HEK293 (cell line): ENCODE results near the gene ZCCHC8.

ENCODE experiments used
- EGR2 ChIP-seq: fragments of 450-650 bp; formaldehyde crosslinking; IDR thresholded peaks from 2 replicates; pipeline ENCODE4 v1.5.1; 2016; ENCODE audit warnings: low read depth, missing biosample characterization, missing genetic modification characterization
- GFI1B ChIP-seq: fragments of 450-650 bp; formaldehyde crosslinking; IDR thresholded peaks from 2 replicates; pipeline ENCODE4 v1.5.1; 2016; ENCODE audit warnings: missing biosample characterization, missing genetic modification characterization
- RBAK ChIP-seq: fragments of 450-650 bp; formaldehyde crosslinking; IDR thresholded peaks from 2 replicates; pipeline ENCODE4 v1.5.1; 2016; ENCODE audit warnings: missing biosample characterization, missing genetic modification characterization
- SALL2 ChIP-seq: fragments of 450-650 bp; formaldehyde crosslinking; IDR thresholded peaks from 2 replicates; pipeline ENCODE4 v1.5.0; 2017; ENCODE audit warnings: missing biosample characterization, mild to moderate bottlenecking, missing genetic modification characterization, borderline replicate concordance
- SETDB1 ChIP-seq: IDR thresholded peaks from one replicate; pipeline ENCODE4 v1.6.1; 2017; ENCODE audit warnings: mild to moderate bottlenecking, low read length, moderate library complexity, mixed read lengths; ENCODE audit not compliant: insufficient read length
- ZBTB21 ChIP-seq: fragments of 450-650 bp; formaldehyde crosslinking; IDR thresholded peaks from 2 replicates; pipeline ENCODE4 v1.5.1; 2017; ENCODE audit warnings: missing biosample characterization, missing genetic modification characterization
- ZFHX2 ChIP-seq: fragments of 450-650 bp; formaldehyde crosslinking; conservative IDR thresholded peaks from 2 replicates; pipeline ENCODE4 v1.5.1; 2016; ENCODE audit warnings: missing biosample characterization, missing genetic modification characterization
- ZFP37 ChIP-seq: fragments of 450-650 bp; formaldehyde crosslinking; IDR thresholded peaks from 2 replicates; pipeline ENCODE4 v1.5.1; 2016; ENCODE audit warnings: missing biosample characterization, missing genetic modification characterization
- ZNF112 ChIP-seq: fragments of 450-650 bp; formaldehyde crosslinking; IDR thresholded peaks from 2 replicates; pipeline ENCODE4 v1.5.0; 2017; ENCODE audit warnings: missing biosample characterization, missing genetic modification characterization
- ZNF184 ChIP-seq: fragments of 450-650 bp; IDR thresholded peaks from 2 replicates; pipeline ENCODE4 v1.5.1; 2018; ENCODE audit warnings: missing biosample characterization, mild to moderate bottlenecking, missing genetic modification characterization
- ZNF341 ChIP-seq: fragments of 450-650 bp; formaldehyde crosslinking; IDR thresholded peaks from 2 replicates; pipeline ENCODE4; 2016; ENCODE audit warnings: low read depth, missing biosample characterization, missing genetic modification characterization
- ZNF571 ChIP-seq: fragments of 450-650 bp; formaldehyde crosslinking; IDR thresholded peaks from 2 replicates; pipeline ENCODE4 v1.5.0; 2017; ENCODE audit warnings: missing biosample characterization, missing genetic modification characterization
- ZNF596 ChIP-seq: fragments of 450-650 bp; IDR thresholded peaks from 2 replicates; pipeline ENCODE4 v1.5.0; 2018; ENCODE audit warnings: missing biosample characterization, mild to moderate bottlenecking, missing genetic modification characterization, moderate library complexity
- ZNF600 ChIP-seq: fragments of 450-650 bp; formaldehyde crosslinking; IDR thresholded peaks from 2 replicates; pipeline ENCODE4 v1.5.1; 2016; ENCODE audit warnings: missing biosample characterization, missing genetic modification characterization
- ZNF610 ChIP-seq: fragments of 450-650 bp; formaldehyde crosslinking; IDR thresholded peaks from 2 replicates; pipeline ENCODE4 v1.5.1; 2016; ENCODE audit warnings: missing biosample characterization, missing genetic modification characterization, borderline replicate concordance
- ZNF654 ChIP-seq: fragments of 450-650 bp; formaldehyde crosslinking; IDR thresholded peaks from 2 replicates; pipeline ENCODE4 v1.5.1; 2016; ENCODE audit warnings: low read depth, missing biosample characterization, missing genetic modification characterization
- ZNF777 ChIP-seq: fragments of 450-650 bp; formaldehyde crosslinking; IDR thresholded peaks from 2 replicates; pipeline ENCODE4 v1.5.1; 2017; ENCODE audit warnings: missing biosample characterization, missing genetic modification characterization, borderline replicate concordance
- ZNF837 ChIP-seq: fragments of 450-650 bp; formaldehyde crosslinking; IDR thresholded peaks from 2 replicates; pipeline ENCODE4 v1.5.1; 2016; ENCODE audit warnings: missing biosample characterization, missing genetic modification characterization
- TF ChIP-seq, protein P1 (sequence below): fragments of 450-650 bp; formaldehyde crosslinking; conservative IDR thresholded peaks from 2 replicates; pipeline ENCODE4 v1.5.1; 2016; ENCODE audit warnings: low read depth, missing biosample characterization, missing genetic modification characterization
- TF ChIP-seq, protein P2 (sequence below): sonication (generic); formaldehyde crosslinking; IDR thresholded peaks from 2 replicates; pipeline ENCODE4 v1.8.1; 2022; ENCODE audit warnings: mild to moderate bottlenecking, moderate library complexity, missing genetic modification reagents
- TF ChIP-seq, protein P3 (sequence below): fragments of 450-650 bp; formaldehyde crosslinking; IDR thresholded peaks from 2 replicates; pipeline ENCODE4 v1.5.1; 2016; ENCODE audit warnings: missing biosample characterization, missing genetic modification characterization
- TF ChIP-seq, protein P4 (sequence below): fragments of 450-650 bp; formaldehyde crosslinking; IDR thresholded peaks from 2 replicates; pipeline ENCODE4 v1.5.1; 2016; ENCODE audit warnings: missing biosample characterization, missing genetic modification characterization
- TF ChIP-seq, protein P5 (sequence below): fragments of 450-650 bp; formaldehyde crosslinking; IDR thresholded peaks from 2 replicates; pipeline ENCODE4 v1.5.1; 2016; ENCODE audit warnings: missing biosample characterization, missing genetic modification characterization
- TF ChIP-seq, protein P6 (sequence below): fragments of 450-650 bp; formaldehyde crosslinking; IDR thresholded peaks from 2 replicates; pipeline ENCODE4 v1.5.1; 2016; ENCODE audit warnings: missing biosample characterization, missing genetic modification characterization, borderline replicate concordance

Gene ZCCHC8

DNA sequence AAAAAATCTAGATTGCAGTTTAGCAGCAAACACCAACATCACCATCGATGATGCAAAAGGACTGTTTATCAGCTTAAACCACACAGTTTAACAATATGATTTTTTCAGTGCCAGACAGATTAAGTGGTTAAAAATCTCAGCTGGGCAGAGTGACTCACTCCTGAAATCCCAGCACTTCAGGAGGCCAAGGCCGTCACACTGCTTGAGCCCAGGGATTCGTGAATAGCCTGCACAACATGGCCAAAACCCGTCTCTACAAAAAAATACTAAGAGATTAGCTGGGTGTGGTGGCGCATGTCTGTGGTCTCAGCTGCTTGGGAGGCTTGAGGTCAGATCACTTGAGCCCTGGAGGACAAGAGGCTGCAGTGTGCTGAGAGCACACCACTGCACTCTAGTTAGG, 17.1 kb upstream of the ZCCHC8 start (continued):
- TF ChIP-seq, protein P1, sequence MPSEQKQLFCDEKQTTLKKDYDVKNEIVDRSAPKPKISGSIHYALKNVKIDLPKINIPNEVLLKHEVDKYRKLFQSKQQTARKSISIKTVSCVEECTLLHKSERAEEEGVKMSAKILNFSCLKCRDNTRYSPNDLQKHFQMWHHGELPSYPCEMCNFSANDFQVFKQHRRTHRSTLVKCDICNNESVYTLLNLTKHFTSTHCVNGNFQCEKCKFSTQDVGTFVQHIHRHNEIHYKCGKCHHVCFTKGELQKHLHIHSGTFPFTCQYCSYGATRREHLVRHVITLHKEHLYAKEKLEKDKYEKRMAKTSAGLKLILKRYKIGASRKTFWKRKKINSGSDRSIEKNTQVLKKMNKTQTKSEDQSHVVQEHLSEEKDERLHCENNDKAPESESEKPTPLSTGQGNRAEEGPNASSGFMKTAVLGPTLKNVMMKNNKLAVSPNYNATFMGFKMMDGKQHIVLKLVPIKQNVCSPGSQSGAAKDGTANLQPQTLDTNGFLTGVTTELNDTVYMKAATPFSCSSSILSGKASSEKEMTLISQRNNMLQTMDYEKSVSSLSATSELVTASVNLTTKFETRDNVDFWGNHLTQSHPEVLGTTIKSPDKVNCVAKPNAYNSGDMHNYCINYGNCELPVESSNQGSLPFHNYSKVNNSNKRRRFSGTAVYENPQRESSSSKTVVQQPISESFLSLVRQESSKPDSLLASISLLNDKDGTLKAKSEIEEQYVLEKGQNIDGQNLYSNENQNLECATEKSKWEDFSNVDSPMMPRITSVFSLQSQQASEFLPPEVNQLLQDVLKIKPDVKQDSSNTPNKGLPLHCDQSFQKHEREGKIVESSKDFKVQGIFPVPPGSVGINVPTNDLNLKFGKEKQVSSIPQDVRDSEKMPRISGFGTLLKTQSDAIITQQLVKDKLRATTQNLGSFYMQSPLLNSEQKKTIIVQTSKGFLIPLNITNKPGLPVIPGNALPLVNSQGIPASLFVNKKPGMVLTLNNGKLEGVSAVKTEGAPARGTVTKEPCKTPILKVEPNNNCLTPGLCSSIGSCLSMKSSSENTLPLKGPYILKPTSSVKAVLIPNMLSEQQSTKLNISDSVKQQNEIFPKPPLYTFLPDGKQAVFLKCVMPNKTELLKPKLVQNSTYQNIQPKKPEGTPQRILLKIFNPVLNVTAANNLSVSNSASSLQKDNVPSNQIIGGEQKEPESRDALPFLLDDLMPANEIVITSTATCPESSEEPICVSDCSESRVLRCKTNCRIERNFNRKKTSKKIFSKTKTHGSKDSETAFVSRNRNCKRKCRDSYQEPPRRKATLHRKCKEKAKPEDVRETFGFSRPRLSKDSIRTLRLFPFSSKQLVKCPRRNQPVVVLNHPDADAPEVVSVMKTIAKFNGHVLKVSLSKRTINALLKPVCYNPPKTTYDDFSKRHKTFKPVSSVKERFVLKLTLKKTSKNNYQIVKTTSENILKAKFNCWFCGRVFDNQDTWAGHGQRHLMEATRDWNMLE (tag by site-specific recombination), result no peak
- TF ChIP-seq, protein P2, sequence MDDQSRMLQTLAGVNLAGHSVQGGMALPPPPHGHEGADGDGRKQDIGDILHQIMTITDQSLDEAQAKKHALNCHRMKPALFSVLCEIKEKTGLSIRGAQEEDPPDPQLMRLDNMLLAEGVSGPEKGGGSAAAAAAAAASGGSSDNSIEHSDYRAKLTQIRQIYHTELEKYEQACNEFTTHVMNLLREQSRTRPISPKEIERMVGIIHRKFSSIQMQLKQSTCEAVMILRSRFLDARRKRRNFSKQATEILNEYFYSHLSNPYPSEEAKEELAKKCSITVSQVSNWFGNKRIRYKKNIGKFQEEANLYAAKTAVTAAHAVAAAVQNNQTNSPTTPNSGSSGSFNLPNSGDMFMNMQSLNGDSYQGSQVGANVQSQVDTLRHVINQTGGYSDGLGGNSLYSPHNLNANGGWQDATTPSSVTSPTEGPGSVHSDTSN (CRISPR knock-in tag), result no peak
- TF ChIP-seq ZNF596 (tag by site-specific recombination), result no peak
- no peak for TF ChIP-seq ZFHX2 (tag by site-specific recombination)
- 0 out of 2 replicates have a peak, but pooled peaks have one; percentile 19 for TF ChIP-seq ZBTB21 (tag by site-specific recombination)
- TF ChIP-seq SALL2, result no peak
- no peak for TF ChIP-seq ZNF777
- TF ChIP-seq, protein P3, sequence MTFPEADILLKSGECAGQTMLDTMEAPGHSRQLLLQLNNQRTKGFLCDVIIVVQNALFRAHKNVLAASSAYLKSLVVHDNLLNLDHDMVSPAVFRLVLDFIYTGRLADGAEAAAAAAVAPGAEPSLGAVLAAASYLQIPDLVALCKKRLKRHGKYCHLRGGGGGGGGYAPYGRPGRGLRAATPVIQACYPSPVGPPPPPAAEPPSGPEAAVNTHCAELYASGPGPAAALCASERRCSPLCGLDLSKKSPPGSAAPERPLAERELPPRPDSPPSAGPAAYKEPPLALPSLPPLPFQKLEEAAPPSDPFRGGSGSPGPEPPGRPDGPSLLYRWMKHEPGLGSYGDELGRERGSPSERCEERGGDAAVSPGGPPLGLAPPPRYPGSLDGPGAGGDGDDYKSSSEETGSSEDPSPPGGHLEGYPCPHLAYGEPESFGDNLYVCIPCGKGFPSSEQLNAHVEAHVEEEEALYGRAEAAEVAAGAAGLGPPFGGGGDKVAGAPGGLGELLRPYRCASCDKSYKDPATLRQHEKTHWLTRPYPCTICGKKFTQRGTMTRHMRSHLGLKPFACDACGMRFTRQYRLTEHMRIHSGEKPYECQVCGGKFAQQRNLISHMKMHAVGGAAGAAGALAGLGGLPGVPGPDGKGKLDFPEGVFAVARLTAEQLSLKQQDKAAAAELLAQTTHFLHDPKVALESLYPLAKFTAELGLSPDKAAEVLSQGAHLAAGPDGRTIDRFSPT (tag by site-specific recombination), result no peak
- TF ChIP-seq, protein P4, sequence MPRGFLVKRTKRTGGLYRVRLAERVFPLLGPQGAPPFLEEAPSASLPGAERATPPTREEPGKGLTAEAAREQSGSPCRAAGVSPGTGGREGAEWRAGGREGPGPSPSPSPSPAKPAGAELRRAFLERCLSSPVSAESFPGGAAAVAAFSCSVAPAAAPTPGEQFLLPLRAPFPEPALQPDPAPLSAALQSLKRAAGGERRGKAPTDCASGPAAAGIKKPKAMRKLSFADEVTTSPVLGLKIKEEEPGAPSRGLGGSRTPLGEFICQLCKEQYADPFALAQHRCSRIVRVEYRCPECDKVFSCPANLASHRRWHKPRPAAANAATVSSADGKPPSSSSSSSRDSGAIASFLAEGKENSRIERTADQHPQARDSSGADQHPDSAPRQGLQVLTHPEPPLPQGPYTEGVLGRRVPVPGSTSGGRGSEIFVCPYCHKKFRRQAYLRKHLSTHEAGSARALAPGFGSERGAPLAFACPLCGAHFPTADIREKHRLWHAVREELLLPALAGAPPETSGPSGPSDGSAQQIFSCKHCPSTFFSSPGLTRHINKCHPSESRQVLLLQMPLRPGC (tag by site-specific recombination), result peak; percentile 35; the same call in 1 of the 2 replicates
- no peak for TF ChIP-seq ZNF654 (tag by site-specific recombination)
- no peak for TF ChIP-seq ZNF610 (tag by site-specific recombination)
- TF ChIP-seq RBAK (tag by site-specific recombination), result no peak
- no peak for TF ChIP-seq ZFP37 (tag by site-specific recombination)
- TF ChIP-seq ZNF571 (tag by site-specific recombination), result no peak
- TF ChIP-seq, protein P5, sequence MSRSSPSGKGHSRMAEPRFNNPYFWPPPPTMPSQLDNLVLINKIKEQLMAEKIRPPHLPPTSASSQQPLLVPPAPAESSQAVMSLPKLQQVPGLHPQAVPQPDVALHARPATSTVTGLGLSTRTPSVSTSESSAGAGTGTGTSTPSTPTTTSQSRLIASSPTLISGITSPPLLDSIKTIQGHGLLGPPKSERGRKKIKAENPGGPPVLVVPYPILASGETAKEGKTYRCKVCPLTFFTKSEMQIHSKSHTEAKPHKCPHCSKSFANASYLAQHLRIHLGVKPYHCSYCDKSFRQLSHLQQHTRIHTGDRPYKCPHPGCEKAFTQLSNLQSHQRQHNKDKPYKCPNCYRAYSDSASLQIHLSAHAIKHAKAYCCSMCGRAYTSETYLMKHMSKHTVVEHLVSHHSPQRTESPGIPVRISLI (tag by site-specific recombination), result no peak
- peak; percentile 98 for TF ChIP-seq GFI1B (tag by site-specific recombination)
- TF ChIP-seq SETDB1, result no peak
- TF ChIP-seq ZNF184 (tag by site-specific recombination), result 0 out of 2 replicates have a peak, but pooled peaks have one; percentile 35
- TF ChIP-seq, protein P6, sequence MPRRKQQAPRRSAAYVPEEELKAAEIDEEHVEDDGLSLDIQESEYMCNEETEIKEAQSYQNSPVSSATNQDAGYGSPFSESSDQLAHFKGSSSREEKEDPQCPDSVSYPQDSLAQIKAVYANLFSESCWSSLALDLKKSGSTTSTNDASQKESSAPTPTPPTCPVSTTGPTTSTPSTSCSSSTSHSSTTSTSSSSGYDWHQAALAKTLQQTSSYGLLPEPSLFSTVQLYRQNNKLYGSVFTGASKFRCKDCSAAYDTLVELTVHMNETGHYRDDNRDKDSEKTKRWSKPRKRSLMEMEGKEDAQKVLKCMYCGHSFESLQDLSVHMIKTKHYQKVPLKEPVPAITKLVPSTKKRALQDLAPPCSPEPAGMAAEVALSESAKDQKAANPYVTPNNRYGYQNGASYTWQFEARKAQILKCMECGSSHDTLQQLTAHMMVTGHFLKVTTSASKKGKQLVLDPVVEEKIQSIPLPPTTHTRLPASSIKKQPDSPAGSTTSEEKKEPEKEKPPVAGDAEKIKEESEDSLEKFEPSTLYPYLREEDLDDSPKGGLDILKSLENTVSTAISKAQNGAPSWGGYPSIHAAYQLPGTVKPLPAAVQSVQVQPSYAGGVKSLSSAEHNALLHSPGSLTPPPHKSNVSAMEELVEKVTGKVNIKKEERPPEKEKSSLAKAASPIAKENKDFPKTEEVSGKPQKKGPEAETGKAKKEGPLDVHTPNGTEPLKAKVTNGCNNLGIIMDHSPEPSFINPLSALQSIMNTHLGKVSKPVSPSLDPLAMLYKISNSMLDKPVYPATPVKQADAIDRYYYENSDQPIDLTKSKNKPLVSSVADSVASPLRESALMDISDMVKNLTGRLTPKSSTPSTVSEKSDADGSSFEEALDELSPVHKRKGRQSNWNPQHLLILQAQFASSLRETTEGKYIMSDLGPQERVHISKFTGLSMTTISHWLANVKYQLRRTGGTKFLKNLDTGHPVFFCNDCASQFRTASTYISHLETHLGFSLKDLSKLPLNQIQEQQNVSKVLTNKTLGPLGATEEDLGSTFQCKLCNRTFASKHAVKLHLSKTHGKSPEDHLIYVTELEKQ (tag by site-specific recombination), result no peak
- TF ChIP-seq ZNF341 (tag by site-specific recombination), result no peak
- TF ChIP-seq EGR2 (tag by site-specific recombination), result no peak
- TF ChIP-seq ZNF600 (tag by site-specific recombination), result peak; percentile 42; the same call in 1 of the 2 replicates
- TF ChIP-seq ZNF112 (tag by site-specific recombination), result no peak
- no peak for TF ChIP-seq ZNF837 (tag by site-specific recombination)
